Daoy (cell line): Measurements from ENCODE around the gene MPZL2. TPM values are rescaled to one million over a fixed set of nuclear protein-coding genes. Genes with fewer than 3 reads are reported as not detected.
"Not testable (repeated sequence)": the region's sequence is repeated elsewhere in the genome, so short reads cannot be mapped to it uniquely, and the experiment has no call there.

Experiments used
- DNase-seq: peaks from one replicate; pipeline ENCODE4 v3.0.0-alpha.2; 2015; ENCODE audit warnings: low read depth
- total RNA-seq: library from RNA; depleted of rRNA; stranded (reverse); fragments of >200 nt; shearing (Covaris generic); gene quantifications from 2 replicates; pipeline ENCODE4 v1.2.3, GENCODE V29; 2014; rRNA removed

MPZL2 gene
- total RNA-seq, result 0.17 TPM in 1 of 2 replicates, not detected in the other

GRCh38 chr11:118263695-118264568 lies at the start of gene MPZL2:
Gene MPZL2, minus strand, starts transcription at chr11:118264297. Its CDS starts 144 bp downstream, at chr11:118264153.
- DNase-seq, result peak; percentile 26

GRCh38 chr11:118313242-118313641 lies 49.1 kb upstream of the MPZL2 start:
- no peak for DNase-seq

DNA sequence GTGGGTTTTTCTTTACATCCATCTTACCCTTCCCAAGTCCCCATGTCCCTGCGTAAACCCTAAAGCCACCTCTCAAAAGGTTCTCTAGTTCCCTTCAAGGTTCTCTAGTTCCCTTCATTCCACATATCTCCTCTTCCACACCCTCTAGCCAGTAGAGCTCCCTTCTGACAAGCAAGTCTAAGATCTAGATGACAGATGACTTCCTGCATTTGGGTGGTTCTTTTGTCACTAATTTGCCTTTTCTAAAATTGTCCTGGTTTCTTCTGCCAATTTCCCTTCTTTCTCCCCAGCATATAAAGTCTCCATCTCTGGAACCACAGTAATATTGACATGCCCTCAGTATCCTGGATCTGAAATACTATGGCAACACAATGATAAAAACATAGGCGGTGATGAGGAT lies 48.2 kb upstream of the MPZL2 start:
- no peak for DNase-seq

- DNase-seq, result no peak
Measured at GRCh38 chr11:118311518-118311917, 47.4 kb upstream of the MPZL2 start.

DNA sequence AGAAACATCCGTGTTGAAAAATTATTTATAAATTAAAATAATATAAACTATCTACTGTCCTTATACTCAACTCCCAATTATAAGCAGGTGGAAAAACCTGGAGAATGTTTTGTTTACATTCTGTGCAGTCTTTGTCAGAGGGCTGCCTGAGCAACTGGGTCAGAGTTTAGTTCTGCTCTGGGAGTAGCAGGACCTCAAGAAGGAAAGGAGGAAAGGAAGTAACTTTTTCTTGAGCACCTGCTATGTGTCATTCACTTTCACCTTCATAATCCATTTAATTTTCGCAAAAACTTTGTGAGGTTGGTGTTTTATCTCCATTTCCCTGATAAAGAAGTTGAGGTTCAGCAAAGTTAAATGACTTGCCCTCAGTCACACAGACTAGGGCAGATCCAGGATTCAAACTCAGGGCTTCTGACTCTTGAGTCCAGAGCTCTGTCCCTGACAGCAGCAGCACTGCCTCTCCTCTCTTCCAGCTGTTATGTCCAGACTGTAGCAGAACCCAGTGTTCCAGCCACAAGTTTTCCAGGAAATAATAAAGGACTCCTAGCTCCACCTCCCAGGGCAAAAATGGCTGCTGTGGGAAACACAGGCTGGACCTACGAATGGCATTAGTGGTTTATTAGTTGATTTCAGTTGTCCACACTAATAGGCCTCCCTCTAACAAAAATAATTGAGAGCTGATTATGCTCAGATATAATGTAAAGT lies 46.8 kb upstream of the MPZL2 start:
- DNase-seq, result no peak

GRCh38 chr11:118310271-118310670 lies 46.2 kb upstream of the MPZL2 start:
- DNase-seq, result no peak

GRCh38 chr11:118308995-118309528 lies 45.0 kb upstream of the MPZL2 start:
- DNase-seq, result not testable (repeated sequence)

GRCh38 chr11:118306556-118306955 lies 42.5 kb upstream of the MPZL2 start:
- DNase-seq, result no peak

GRCh38 chr11:118305726-118306125 lies 41.6 kb upstream of the MPZL2 start:
- no peak for DNase-seq

DNA sequence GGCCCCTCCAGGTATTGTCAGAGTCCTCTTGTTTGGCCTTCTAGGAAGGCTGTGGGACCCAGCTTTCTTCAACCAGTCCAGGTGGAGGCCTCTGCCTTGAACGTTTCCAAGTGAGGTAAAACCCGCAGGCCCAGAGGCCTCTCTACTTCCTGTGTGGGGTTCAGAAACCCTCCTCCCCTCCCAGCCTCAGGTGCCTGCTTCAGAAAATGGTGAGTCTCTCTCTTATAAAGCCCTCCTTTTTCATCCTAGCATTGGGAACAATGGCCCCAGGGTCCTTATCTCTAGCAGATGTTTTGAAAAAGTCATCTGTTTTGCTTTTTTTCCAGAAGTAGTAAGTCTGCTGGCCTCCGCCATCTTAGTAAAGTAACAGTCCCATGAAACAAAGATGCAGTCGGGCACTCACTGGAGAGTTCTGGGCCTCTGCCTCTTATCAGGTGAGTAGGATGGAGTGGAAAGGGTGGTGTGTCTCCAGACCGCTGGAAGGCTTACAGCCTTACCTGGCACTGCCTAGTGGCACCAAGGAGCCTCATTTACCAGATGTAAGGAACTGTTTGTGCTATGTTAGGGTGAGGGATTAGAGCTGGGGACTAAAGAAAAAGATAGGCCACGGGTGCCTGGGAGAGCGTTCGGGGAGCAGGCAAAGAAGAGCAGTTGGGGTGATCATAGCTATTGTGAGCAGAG lies 40.6 kb upstream of the MPZL2 start, which contains the start of gene CD3E:
Gene CD3E (plus strand): TSS at position 163 of the 681 bp plus-strand sequence. CDS start 223 bp downstream, at position 386.
- no peak for DNase-seq

- DNase-seq, result no peak
Measured at GRCh38 chr11:118304227-118304567, 40.1 kb upstream of the MPZL2 start.

GRCh38 chr11:118301600-118302195 lies 37.6 kb upstream of the MPZL2 start:
- no peak for DNase-seq

- peak; percentile 25 for DNase-seq
Measured at GRCh38 chr11:118295815-118296454, 31.8 kb upstream of the MPZL2 start.

DNA sequence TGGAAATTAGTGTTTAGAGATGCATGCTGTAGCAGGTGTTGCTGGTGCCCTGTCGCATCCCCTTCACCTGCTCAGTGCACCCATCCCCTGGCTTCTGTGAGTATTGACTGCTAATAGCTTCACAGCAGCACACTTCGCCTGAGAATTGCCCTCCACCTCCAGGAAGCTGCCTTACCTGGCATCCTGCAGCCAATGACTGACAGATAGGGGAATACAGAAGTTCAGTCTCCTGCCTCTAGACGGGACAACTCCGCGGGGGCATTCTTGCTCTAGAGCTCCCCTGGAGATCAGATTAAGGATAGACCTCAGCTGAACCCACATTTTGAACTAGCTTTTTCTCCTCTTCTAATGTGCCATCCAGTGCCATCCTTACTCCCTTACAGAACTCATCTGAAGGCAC lies 31.1 kb upstream of the MPZL2 start:
- DNase-seq, result no peak

GRCh38 chr11:118294053-118294452 lies 30.0 kb upstream of the MPZL2 start:
- DNase-seq, result no peak

DNA sequence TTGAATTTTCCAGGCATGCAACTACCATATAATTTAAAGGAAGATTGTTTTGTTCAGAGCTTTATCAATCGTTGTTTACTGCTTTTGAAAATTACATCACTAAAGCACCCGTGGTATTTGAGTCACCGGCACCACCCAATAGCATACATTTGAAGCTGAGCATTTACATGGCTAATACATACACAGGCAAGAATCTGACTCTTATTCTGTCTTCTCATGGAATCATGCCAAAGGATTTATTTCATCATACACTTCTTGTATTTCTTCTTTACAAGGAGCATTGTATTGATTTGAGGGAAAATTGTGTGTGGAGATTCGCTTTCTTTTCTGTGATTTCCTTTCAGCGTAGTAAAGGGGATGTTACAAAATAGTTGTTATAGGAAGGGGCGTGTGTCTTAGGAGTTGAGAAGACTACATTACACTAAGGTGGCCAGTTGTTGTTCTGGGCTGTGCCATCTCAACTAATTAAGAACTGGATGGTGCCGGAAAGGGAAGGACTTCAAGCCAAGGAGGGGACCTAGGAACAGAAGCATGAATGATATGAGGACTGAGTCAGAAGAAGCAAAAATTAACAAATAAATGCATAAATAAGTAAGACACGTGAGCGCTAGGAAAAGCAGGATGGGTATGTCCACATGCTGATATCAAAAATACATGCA lies 27.5 kb upstream of the MPZL2 start:
- no peak for DNase-seq

DNA sequence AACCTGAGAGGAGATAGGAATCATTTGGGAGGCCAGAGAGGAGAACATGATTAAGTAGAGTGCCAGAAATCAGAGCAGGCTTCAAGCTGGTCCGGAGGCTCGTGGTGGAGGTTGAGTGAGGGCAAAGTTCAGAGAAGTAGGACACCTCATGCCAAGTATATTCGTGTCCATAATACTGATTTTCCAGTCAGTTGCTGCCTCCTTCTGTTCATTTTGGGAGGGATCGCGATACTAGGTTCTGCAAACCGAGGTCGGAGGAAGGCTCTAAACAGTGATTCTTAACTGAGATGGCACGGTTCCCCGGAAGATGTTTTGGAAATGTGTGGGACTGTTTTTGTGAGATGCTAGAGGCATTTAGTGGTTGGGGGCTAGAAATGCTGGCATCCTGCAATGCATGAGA lies 26.8 kb upstream of the MPZL2 start:
- DNase-seq, result peak; percentile 33

DNA sequence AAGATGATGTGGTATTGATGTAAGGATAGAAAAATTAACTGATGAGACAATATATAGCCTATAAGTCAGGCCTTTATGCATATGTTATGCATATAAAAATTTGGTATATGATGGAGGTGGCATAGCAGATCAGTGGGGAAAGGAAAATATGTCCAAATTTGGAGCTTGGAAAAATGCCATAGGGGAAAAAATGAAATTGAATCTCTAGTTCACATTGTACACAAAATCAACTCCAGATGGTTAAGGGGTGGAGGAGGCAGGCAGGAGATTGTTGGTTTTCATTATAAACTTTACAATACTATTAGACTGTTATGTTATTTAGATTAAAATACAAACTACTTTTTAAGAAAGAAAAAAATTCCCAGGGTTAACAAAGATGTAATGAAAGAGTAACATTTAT lies 25.3 kb upstream of the MPZL2 start:
- DNase-seq, result no peak

DNA sequence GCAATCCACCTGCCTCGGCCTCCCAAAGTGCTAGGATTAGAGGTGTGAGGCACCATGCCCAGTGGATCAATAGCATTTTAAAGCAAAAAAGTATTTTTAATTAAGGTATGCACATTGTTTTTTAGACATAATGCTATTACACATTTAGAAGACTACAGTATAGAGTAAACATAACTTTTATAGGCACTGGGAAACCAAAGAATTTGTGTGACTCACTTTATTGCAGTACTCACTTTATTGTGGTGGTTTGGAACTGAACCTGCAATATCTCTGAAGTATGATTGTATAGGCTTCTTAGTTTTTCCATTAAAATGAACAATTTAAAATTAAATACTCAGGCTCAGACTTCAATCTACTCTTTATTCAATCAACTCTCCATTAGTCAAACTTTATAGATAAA lies 22.9 kb upstream of the MPZL2 start:
- DNase-seq, result peak; percentile 60

DNA sequence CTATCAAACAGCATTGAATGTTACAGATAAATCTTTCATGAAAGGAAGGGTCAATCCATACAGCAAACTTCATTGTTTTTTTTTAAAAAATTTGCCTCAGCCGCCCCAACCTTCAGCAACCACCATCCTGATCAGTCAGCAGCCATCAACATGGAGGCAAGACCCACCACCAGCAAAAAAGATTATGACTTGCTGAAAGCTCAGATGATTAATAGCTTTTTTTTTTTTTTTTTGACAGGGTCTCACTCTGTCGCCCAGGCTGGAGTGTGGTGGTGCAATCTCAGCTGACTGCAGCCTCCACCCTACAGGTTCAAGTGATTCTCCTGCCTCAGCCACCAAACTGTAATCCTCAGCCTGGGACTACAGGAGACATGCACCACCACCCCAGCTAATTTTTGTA lies 22.4 kb upstream of the MPZL2 start:
- peak; percentile 21 for DNase-seq
